BJ (cell line): ENCODE data around the gene STPG1. TPM values are rescaled to one million over a fixed set of nuclear protein-coding genes. Genes with fewer than 3 reads are reported as not detected.

Source experiments
- CTCF ChIA-PET: fragments of 350-600 bp; formaldehyde crosslinking; extraction: SDS; loops from one replicate; lab custom pipeline; 2021; ENCODE audit warnings: antibody characterized with exemption, inconsistent platforms; lab: Yijun Ruan, JAX
- POLR2A ChIA-PET: fragments of 300-600 bp; sonication (Branson Sonifier 250); formaldehyde crosslinking; extraction: SDS; loops from one replicate; lab custom pipeline; 2021; ENCODE audit warnings: antibody characterized with exemption; lab: Charles Lee
- DNase-seq: peaks from one replicate; pipeline ENCODE4 v3.0.0-alpha.2; 2011; ENCODE audit warnings: low read depth
- H3K27me3 ChIP-seq: 2 replicates; pipeline ENCODE4 v1.6.0; 2011; ENCODE audit warnings: low read length; ENCODE audit not compliant: control insufficient read depth, insufficient read depth
- H3K36me3 ChIP-seq: 2 replicates; pipeline ENCODE4 v1.5.1; 2011; ENCODE audit warnings: low read length; ENCODE audit not compliant: control insufficient read depth, insufficient read depth
- H3K4me3 ChIP-seq: 2 replicates; pipeline ENCODE4 v1.5.1; 2011; ENCODE audit warnings: low read depth, mild to moderate bottlenecking, control low read depth, low read length
- CTCF ChIP-seq: IDR thresholded peaks from 2 replicates; pipeline ENCODE4 v1.5.1; 2011; ENCODE audit warnings: low read depth, mild to moderate bottlenecking, control low read depth, inconsistent platforms, low read length, moderate library complexity; ENCODE audit not compliant: insufficient read depth
- polyA plus RNA-seq: library from polyadenylated mRNA; depleted of rRNA; stranded (reverse); fragments of >200 nt; gene quantifications from 2 replicates; pipeline ENCODE4 v1.2.3, GENCODE V29; 2011

Gene STPG1
- polyA plus RNA-seq, 1 experiment: 10.3 TPM

GRCh38 chr1:24386931-24387330 is 26.7 kb downstream of the STPG1 start:
- no peaks in the 10 kb centered on the region for H3K27me3 ChIP-seq
- no peak for DNase-seq
- no peak overlapping the region for H3K4me3 ChIP-seq
- no peak for TF ChIP-seq CTCF
- ChIA-PET POLR2A (no interaction called here), CTCF (interaction anchor here (0.6 to 10.9 kb wide), 2 partner anchors 22 to 187 kb away, joined by 3 to 167 read pairs; no protein-coding TSS in a partner anchor)
- 0 out of 2 replicates have a peak, but pooled peaks cover 1% of the 10 kb centered on the region for H3K36me3 ChIP-seq

- DNase-seq: no peak
- POLR2A ChIA-PET: no interaction called here
- Histone ChIP-seq H3K4me3 (no peak overlapping the region), H3K36me3 (0 out of 2 replicates have a peak, but pooled peaks cover 1% of the 10 kb centered on the region), H3K27me3 (no peaks in the 10 kb centered on the region)
- TF ChIP-seq CTCF: no peak
- CTCF ChIA-PET: interaction anchor here (1.2 to 10.9 kb wide), 3 partner anchors 84 to 201 kb away, joined by 3 to 167 read pairs (median 8); no protein-coding TSS in a partner anchor
Observed at GRCh38 chr1:24386241-24386640, 27.3 kb downstream of the STPG1 start.

- ChIA-PET POLR2A (no interaction called here), CTCF (interaction anchor here (0.7 to 10.9 kb wide), 10 partner anchors 12 to 235 kb away, joined by 3 to 167 read pairs (median 3); partner anchors contain the start of gene NIPAL3)
- 0 out of 2 replicates have a peak, but pooled peaks cover 1% of the 10 kb centered on the region for H3K36me3 ChIP-seq
- no peaks in the 10 kb centered on the region for H3K27me3 ChIP-seq
- DNase-seq: no peak
- no peak overlapping the region for H3K4me3 ChIP-seq
- TF ChIP-seq CTCF: peak; percentile 52
Observed at GRCh38 chr1:24385160-24385940, 28.2 kb downstream of the STPG1 start.

GRCh38 chr1:24384251-24385090 is 29.1 kb downstream of the STPG1 start:
- Histone ChIP-seq H3K4me3 (no peak overlapping the region), H3K36me3 (0 out of 2 replicates have a peak, but pooled peaks cover 1% of the 10 kb centered on the region), H3K27me3 (no peaks in the 10 kb centered on the region)
- no peak for DNase-seq
- POLR2A ChIA-PET: no interaction called here
- TF ChIP-seq CTCF: no peak
- CTCF ChIA-PET: interaction anchor here (0.7 to 10.9 kb wide), 11 partner anchors 12 to 234 kb away, joined by 3 to 167 read pairs (median 3); partner anchors contain the start of gene NIPAL3
